Subcutaneous adipose tissue (tissue), 4 donors: ENCODE data around the gene CD248. TPM values are rescaled to one million over a fixed set of nuclear protein-coding genes. Genes with fewer than 3 reads are reported as not detected.

Experiments used
- CTCF ChIP-seq: fragments of 450-650 bp; IDR thresholded peaks from one replicate; pipeline ENCODE4 v1.5.1; 2016; ENCODE audit warnings: low read depth, mild to moderate bottlenecking, control low read depth, antibody characterized with exemption, moderate library complexity
- total RNA-seq, 4 donors: library from RNA; depleted of rRNA; stranded (reverse); fragments of >200 nt; gene quantifications; one replicate each; pipeline ENCODE4 v1.1.0, GENCODE V29; 2016

CD248 gene
- total RNA-seq, 4 donors from 2014 or later = 49.0 to 226 (median 149) TPM

GRCh38 chr11:66345316-66345649 lies 28.4 kb upstream of the CD248 start:
- no peak for TF ChIP-seq CTCF

DNA sequence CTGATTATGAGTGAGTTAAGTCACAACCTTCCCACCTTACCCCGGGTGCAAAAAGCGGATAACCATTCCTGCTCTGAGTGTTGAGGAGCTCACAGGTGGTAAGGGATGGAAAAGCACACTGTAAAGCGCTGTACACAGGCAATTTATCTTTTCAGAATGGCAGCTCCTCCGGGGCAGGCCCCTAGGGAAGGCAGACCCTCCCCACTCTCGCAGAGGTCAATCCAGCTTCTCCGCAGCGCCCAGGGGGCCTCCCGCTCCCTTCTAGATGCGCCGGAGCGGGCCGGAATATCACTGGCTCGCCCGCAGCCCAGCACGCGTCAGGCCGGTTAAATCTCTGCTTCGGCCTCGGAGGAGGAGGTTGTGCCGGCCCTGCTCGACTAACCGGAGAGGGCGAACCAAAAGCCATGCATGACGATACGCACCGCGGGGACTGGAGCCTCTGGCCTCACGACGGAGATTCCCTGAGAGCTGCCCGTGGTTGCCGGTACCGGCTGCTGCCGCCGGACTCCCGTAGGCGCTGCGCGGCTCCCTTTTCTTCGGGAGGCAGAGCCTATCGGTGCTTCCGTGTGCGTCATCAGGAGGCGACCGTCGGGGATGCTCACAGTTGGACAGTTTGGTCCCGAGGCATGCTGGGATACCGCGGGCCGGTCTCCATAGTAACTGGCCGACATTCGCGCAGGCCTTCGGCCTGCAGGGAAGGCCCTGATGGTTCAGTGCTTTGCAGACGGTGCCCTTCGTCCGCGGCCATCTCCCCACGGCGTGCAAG lies 27.9 kb upstream of the CD248 start, which contains the start of gene BRMS1:
TSS of gene BRMS1 (minus strand) at position 555 of the 766 bp plus-strand sequence. CDS start 2,870 bp downstream, outside the sequence.
- TF ChIP-seq CTCF = no peak

DNA sequence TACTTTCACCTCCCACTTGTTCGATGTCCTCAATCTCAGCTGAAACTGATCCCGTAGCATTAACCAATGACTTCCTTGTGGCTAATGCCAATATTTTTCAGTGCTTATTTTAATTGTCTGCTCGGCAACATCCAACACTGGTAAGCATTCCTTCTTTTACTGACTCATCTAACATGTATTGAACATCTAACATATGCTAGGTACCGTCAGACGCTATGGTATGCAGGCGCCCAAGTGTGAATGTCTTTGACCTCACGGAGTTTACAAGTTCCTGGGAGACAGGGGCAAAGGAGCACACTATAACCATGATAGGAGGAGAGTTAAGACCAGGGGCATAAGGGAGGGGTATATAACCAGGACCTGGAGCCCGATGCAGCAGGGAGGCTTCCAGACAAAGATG lies 26.3 kb upstream of the CD248 start:
- TF ChIP-seq CTCF = no peak

DNA sequence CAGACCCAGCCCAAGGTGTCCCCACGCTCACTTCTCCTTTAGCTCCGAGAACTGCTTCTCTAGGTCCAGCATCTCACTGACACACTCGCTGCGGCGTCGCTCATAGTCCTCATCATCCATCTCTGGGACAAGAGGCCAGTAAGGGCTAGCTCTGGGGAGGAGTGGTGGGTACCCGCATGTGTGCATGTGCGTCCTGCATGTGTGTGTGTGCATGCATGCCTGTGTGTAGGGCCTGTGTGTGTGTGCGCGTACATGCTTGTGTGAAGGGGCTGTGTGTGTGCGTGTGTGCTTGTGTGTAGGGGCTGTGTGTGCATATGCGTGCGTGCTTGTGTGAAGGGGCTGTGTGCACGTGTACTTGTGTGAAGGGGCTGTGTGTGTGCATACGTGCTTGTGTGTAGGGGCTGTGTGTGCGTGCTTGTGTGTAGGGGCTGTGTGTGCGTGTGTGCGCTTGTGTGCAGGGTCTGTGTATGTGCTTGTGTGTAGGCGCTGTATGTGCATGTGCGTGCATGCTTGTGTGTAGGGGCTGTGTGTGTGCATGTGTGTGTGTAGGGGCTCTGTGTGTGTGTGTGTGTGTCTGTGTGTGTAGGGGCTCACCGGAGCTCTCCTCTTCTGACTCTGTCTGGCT lies 24.8 kb upstream of the CD248 start:
- TF ChIP-seq CTCF = no peak

- TF ChIP-seq CTCF = no peak
These were observed 24.0 kb upstream of the CD248 start for GRCh38 chr11:66340596-66341501.

- no peak for TF ChIP-seq CTCF
These were observed 23.0 kb upstream of the CD248 start for GRCh38 chr11:66339686-66340483.
